Measurements from ENCODE around the gene DOCK4.

The DOCK4 gene

GRCh38 chr7:111834367-111834766, 371.8 kb downstream of the DOCK4 start:
- TF ChIP-seq ZFX (IDR thresholded peaks at IDR 0.05) (no peak), CTCF (conservative IDR thresholded peaks at IDR 0.05) (no peak)
- H3K27ac ChIP-seq = no peak overlapping the region

- no peak overlapping the region for H3K27ac ChIP-seq
- TF ChIP-seq ZFX (IDR thresholded peaks at IDR 0.05) (no peak), CTCF (conservative IDR thresholded peaks at IDR 0.05) (no peak)
Measured at GRCh38 chr7:111833466-111833865, 372.7 kb downstream of the DOCK4 start.

GRCh38 chr7:111832174-111832573, 374.0 kb downstream of the DOCK4 start:
- H3K27ac ChIP-seq = no peak overlapping the region
- no peak for TF ChIP-seq ZFX (IDR thresholded peaks at IDR 0.05)
- no peak for TF ChIP-seq CTCF (conservative IDR thresholded peaks at IDR 0.05)

- H3K27ac ChIP-seq = no peak overlapping the region
- TF ChIP-seq CTCF (conservative IDR thresholded peaks at IDR 0.05) = no peak
- no peak for TF ChIP-seq ZFX (IDR thresholded peaks at IDR 0.05)
Measured at GRCh38 chr7:111829221-111829620, 377.0 kb downstream of the DOCK4 start.

GRCh38 chr7:111827863-111828504, 378.2 kb downstream of the DOCK4 start:
- TF ChIP-seq ZFX (IDR thresholded peaks at IDR 0.05) (no peak), CTCF (conservative IDR thresholded peaks at IDR 0.05) (no peak)
- no peak overlapping the region for H3K27ac ChIP-seq

- TF ChIP-seq CTCF (conservative IDR thresholded peaks at IDR 0.05) (no peak), ZFX (IDR thresholded peaks at IDR 0.05) (no peak)
Measured at GRCh38 chr7:111825046-111825445, 381.2 kb downstream of the DOCK4 start.

GRCh38 chr7:111823826-111824225, 382.4 kb downstream of the DOCK4 start:
- no peak overlapping the region for H3K27ac ChIP-seq
- no peak for TF ChIP-seq CTCF (conservative IDR thresholded peaks at IDR 0.05)

More at GRCh38 chr7:111825046-111825445, 381.2 kb downstream of the DOCK4 start:
- no peak overlapping the region for H3K27ac ChIP-seq

Data from C4-2B (cell line).